SK-N-SH (cell line): Measurements from ENCODE around the gene C1QL3. TPM values are rescaled to one million over a fixed set of nuclear protein-coding genes. Genes with fewer than 3 reads are reported as not detected.

Experiments used
- CTCF ChIA-PET: fragments of 300-600, 350-600 bp; formaldehyde crosslinking; extraction: SDS; loops from one replicate; lab custom pipeline; 2021; lab: Yijun Ruan, JAX
- POLR2A ChIA-PET: fragments of 350-600 bp; sonication (Branson Sonifier 250); formaldehyde crosslinking; extraction: SDS; loops from one replicate; lab custom pipeline; 2020; ENCODE audit warnings: antibody characterized with exemption, inconsistent platforms; lab: Yijun Ruan, JAX
- DNase-seq: peaks from one replicate; pipeline ENCODE4 v3.0.0; 2012
- H2AFZ ChIP-seq: fragments of 200-600 bp; sonication (generic); 2 replicates; pipeline ENCODE4 v1.8.1; 2016; ENCODE audit warnings: antibody characterized with exemption, mild to moderate bottlenecking, low read depth
- H3F3A ChIP-seq: fragments of 200-600 bp; sonication (generic); replicated peaks from 2 replicates; pipeline ENCODE3; 2016; ENCODE audit warnings: antibody characterized with exemption, mild to moderate bottlenecking; ENCODE audit not compliant: insufficient read depth
- H3K27ac ChIP-seq, 2 experiments: fragments of 200-500 bp in 1 of 2; fragments of 200-600 bp in 1 of 2; sonication (Bioruptor generic) in 1 of 2; sonication (generic), shearing (Covaris generic) in 1 of 2; 2 replicates each; pipeline versions ENCODE4 v1.5.1 to v1.6.1; 2014 to 2016; ENCODE audit warnings: low read depth in 2 of 2, inconsistent platforms in 1 of 2, low read length in 1 of 2, mild to moderate bottlenecking in 1 of 2, mixed read lengths in 1 of 2
- H3K27me3 ChIP-seq: fragments of 200-600 bp; sonication (generic), shearing (Covaris generic); 2 replicates; pipeline ENCODE4 v1.6.1; 2016; ENCODE audit warnings: mixed run types; ENCODE audit not compliant: insufficient read depth
- H3K36me3 ChIP-seq, 2 experiments: fragments of 200-500 bp in 1 of 2; fragments of 200-600 bp in 1 of 2; sonication (Bioruptor generic) in 1 of 2; sonication (generic) in 1 of 2; replicated peaks in 1 of 2; 2 replicates each; pipeline versions ENCODE3 to v1.5.1; 2014 to 2016; ENCODE audit warnings: low read length in 1 of 2, mild to moderate bottlenecking in 1 of 2; ENCODE audit not compliant: insufficient read depth in 2 of 2, control insufficient read depth in 1 of 2
- H3K4me1 ChIP-seq, 2 experiments: fragments of 200-500 bp in 1 of 2; fragments of 200-600 bp in 1 of 2; sonication (Bioruptor generic) in 1 of 2; sonication (generic), shearing (Covaris generic) in 1 of 2; 2 replicates each; pipeline versions ENCODE4 v1.5.1 to v1.6.1; 2014 to 2016; ENCODE audit warnings: low read depth in 1 of 2, low read length in 1 of 2, mixed run types in 1 of 2; ENCODE audit not compliant: insufficient read depth in 2 of 2, control insufficient read depth in 1 of 2
- H3K4me2 ChIP-seq: fragments of 200-600 bp; sonication (generic), shearing (Covaris generic); 2 replicates; pipeline ENCODE4 v1.6.1; 2017; ENCODE audit warnings: mixed run types
- H3K4me3 ChIP-seq, 2 experiments: fragments of 200-500 bp in 1 of 2; fragments of 200-600 bp in 1 of 2; sonication (Bioruptor generic) in 1 of 2; sonication (generic), shearing (Covaris generic) in 1 of 2; 2 replicates each; pipeline versions ENCODE4 v1.5.1 to v1.8.1; 2014 to 2016; ENCODE audit warnings: low read depth in 2 of 2, inconsistent platforms in 1 of 2, low read length in 1 of 2, mild to moderate bottlenecking in 1 of 2, mixed read lengths in 1 of 2, moderate library complexity in 1 of 2
- H3K79me2 ChIP-seq: fragments of 200-600 bp; sonication (generic); 2 replicates; pipeline ENCODE4 v1.8.1; 2017; ENCODE audit warnings: mild to moderate bottlenecking; ENCODE audit not compliant: insufficient read depth
- H3K9ac ChIP-seq: fragments of 200-600 bp; sonication (generic); 2 replicates; pipeline ENCODE4 v1.6.1; 2017; ENCODE audit warnings: mixed run types
- H3K9me2 ChIP-seq: fragments of 200-600 bp; sonication (generic); 2 replicates; pipeline ENCODE4 v1.6.1; 2017; ENCODE audit warnings: mixed run types
- H3K9me3 ChIP-seq: fragments of 200-600 bp; sonication (generic); 2 replicates; pipeline ENCODE4 v1.6.1; 2017; ENCODE audit warnings: mixed run types, mild to moderate bottlenecking, moderate library complexity
- H4K20me1 ChIP-seq: fragments of 200-600 bp; sonication (generic); 2 replicates; pipeline ENCODE4 v1.6.1; 2017; ENCODE audit warnings: mild to moderate bottlenecking, mixed run types; ENCODE audit not compliant: insufficient read depth
- EP300 ChIP-seq, 2 experiments: IDR thresholded peaks; 2 replicates each; pipeline versions ENCODE4 v1.4.0 to v1.6.1; 2012; ENCODE audit warnings: borderline replicate concordance in 1 of 2, low read depth in 1 of 2, low read length in 1 of 2
- EZH2phosphoT487 ChIP-seq: fragments of 200-600 bp; sonication (generic); IDR thresholded peaks from 2 replicates; pipeline ENCODE4 v1.6.1; 2017; ENCODE audit warnings: low read depth, mixed run types, mild to moderate bottlenecking, antibody characterized with exemption, moderate library complexity, borderline replicate concordance
- FOSL2 ChIP-seq: IDR thresholded peaks from 2 replicates; pipeline ENCODE4 v1.4.0; 2012; ENCODE audit warnings: low read depth, mild to moderate bottlenecking, moderate library complexity, borderline replicate concordance
- FOXJ3 ChIP-seq: sonication (generic); formaldehyde crosslinking; IDR thresholded peaks from 2 replicates; pipeline ENCODE4 v1.5.1; 2020; ENCODE audit warnings: mild to moderate bottlenecking, missing genetic modification reagents
- FOXM1 ChIP-seq: IDR thresholded peaks from 2 replicates; pipeline ENCODE4 v1.4.0; 2012; ENCODE audit warnings: low read depth, mild to moderate bottlenecking
- GATA2 ChIP-seq: sonication (generic); formaldehyde crosslinking; IDR thresholded peaks from 2 replicates; pipeline ENCODE4 v1.5.0; 2020; ENCODE audit warnings: mild to moderate bottlenecking, missing genetic modification reagents
- JUND ChIP-seq: IDR thresholded peaks from 2 replicates; pipeline ENCODE4 v1.4.0; 2012
- NFIC ChIP-seq: IDR thresholded peaks from 2 replicates; pipeline ENCODE4 v1.4.0; 2012; ENCODE audit warnings: borderline replicate concordance
- NRF1 ChIP-seq: IDR thresholded peaks from 2 replicates; pipeline ENCODE4 v1.6.1; 2012; ENCODE audit warnings: low read depth, mild to moderate bottlenecking, low read length
- POLR2AphosphoS5 ChIP-seq: IDR thresholded peaks from 2 replicates; pipeline ENCODE4 v1.6.1; 2012; ENCODE audit warnings: low read depth, low read length
- RAD21 ChIP-seq: IDR thresholded peaks from 2 replicates; pipeline ENCODE4 v1.6.1; 2012; ENCODE audit warnings: mild to moderate bottlenecking, low read length
- RCOR1 ChIP-seq: fragments of 150-350 bp; IDR thresholded peaks from 2 replicates; pipeline ENCODE4 v1.6.1; 2017; ENCODE audit warnings: antibody characterized with exemption, low read length
- SMC3 ChIP-seq: IDR thresholded peaks from 2 replicates; pipeline ENCODE4 v1.6.1; 2012; ENCODE audit warnings: low read depth, low read length, improper control_type of control experiment
- TAF1 ChIP-seq: IDR thresholded peaks from 2 replicates; pipeline ENCODE4 v1.6.1; 2012; ENCODE audit warnings: low read depth, mild to moderate bottlenecking, low read length, moderate library complexity, borderline replicate concordance
- TEAD4 ChIP-seq: IDR thresholded peaks from 2 replicates; pipeline ENCODE4 v1.4.0; 2012; ENCODE audit warnings: mild to moderate bottlenecking, borderline replicate concordance; ENCODE audit not compliant: insufficient read depth
- YY1 ChIP-seq: IDR thresholded peaks from 2 replicates; pipeline ENCODE4 v1.4.0; 2012; ENCODE audit warnings: low read depth, mild to moderate bottlenecking
- WGBS: methylation state at CpG from one replicate; pipeline ENCODE4 v1.1.6; 2017; ENCODE audit warnings: low lambda C conversion rate; 5-methylcytosine and 5-hydroxymethylcytosine counted together
- polyA plus RNA-seq, 3 experiments: library from polyadenylated mRNA; depleted of rRNA; stranded (reverse); fragments of >200 nt; gene quantifications; 2 replicates each; pipeline ENCODE4 v1.2.3, GENCODE V29; 2012
- TF ChIP-seq, protein P1 (sequence below): fragments of 200-600 bp; sonication (generic); IDR thresholded peaks from 2 replicates; pipeline ENCODE4 v1.6.1; 2017; ENCODE audit warnings: antibody characterized with exemption, mild to moderate bottlenecking, moderate library complexity
- TF ChIP-seq, protein P2 (sequence below): fragments of 150-350 bp; IDR thresholded peaks from 2 replicates; pipeline ENCODE4 v1.6.1; 2017; ENCODE audit warnings: antibody characterized with exemption, low read length, low read depth, borderline replicate concordance
- TF ChIP-seq, protein P3 (sequence below): IDR thresholded peaks from 2 replicates; pipeline ENCODE4 v1.4.0; 2012; ENCODE audit warnings: low read depth

The C1QL3 gene
- polyA plus RNA-seq, 1 of the 3 experiments (the other 2 are of a cell fraction) = not detected

DNA sequence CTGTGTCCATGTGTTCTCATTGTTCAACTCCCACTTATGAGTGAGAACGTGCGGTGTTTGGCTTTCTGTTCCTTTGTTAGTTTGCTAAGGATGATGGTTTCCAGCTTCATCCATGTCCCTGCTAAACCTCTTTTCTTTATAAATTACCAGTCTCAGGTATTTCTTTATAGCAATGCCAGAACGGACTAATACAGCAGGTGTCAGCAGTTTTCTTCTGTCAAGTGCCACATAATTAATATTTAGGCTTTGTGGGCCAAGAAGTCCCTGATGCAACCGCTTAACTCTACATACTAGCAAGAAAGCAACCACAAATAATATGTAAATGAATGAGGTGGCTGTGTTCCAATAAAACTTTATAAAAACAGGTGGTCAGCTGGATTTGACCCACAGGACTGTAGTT, 26.3 kb upstream of the C1QL3 start:
- peaks cover 0 to 2% of the 10 kb centered on the region in 2 experiments; a peak in 1 of 4 replicates for H3K4me1 ChIP-seq
- H3K9me3 ChIP-seq = no peaks in the 10 kb centered on the region
- no peaks in the 10 kb centered on the region for H3K27me3 ChIP-seq
- H3K27ac ChIP-seq = no peak overlapping the region
- H3K9me2 ChIP-seq = no peaks in the 10 kb centered on the region
- H3K79me2 ChIP-seq = no peaks in the 10 kb centered on the region
- POLR2A ChIA-PET = no interaction called here
- H3K4me2 ChIP-seq = no peak overlapping the region
- no peak for DNase-seq
- H3K36me3 ChIP-seq = no peaks in the 10 kb centered on the region
- H2AFZ ChIP-seq = no peak overlapping the region
- no peaks in the 10 kb centered on the region for H4K20me1 ChIP-seq
- no peaks in the 10 kb centered on the region for H3F3A ChIP-seq
- H3K4me3 ChIP-seq = no peak overlapping the region
- H3K9ac ChIP-seq = no peak overlapping the region
- TF ChIP-seq NFIC (no peak), TEAD4 (no peak), EZH2phosphoT487 (no peak), POLR2AphosphoS5 (no peak), TAF1 (no peak), FOSL2 (no peak), RCOR1 (no peak)
- CTCF ChIA-PET = interaction anchor here (1.4 to 1.5 kb wide), 2 partner anchors 12 to 431 kb away, joined by 3 read pairs; no protein-coding TSS in a partner anchor
- WGBS = 60% methylated on average over 4 of the region's 4 CpGs

DNA sequence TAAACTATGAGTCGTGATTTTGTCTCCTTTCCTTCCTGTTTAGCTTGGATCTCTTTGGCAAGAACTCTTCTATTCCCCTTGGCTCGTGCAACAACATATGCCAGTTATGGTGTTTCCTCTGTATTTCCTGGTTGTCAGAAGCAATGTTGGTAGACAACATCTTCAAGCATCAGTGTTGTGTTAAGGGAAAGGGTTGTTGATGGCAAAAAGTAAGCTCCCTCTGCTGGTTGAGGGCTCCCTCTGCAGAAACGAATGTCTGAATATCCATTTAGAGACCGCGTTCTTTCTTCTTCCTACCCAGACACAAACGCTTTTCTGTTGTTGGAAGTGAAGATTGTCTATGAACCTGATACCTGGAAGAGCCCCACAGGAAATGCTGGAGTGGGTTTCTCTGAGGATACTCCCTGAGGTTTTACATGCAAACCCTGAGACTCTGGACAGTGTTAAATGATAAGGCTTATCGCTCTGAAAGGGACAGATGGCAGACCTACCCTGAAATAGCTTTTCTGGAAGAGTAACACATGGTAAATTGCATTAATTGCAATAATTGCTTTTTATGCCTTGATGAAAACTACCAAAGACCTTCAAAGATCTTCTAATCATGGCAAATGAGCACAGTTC, 23.5 kb upstream of the C1QL3 start:
- no peaks in the 10 kb centered on the region for H3K79me2 ChIP-seq
- peak overlapping the region in 1 of 2 experiments; percentile 45; a peak in 1 of 4 replicates for H3K27ac ChIP-seq
- ChIA-PET POLR2A (no interaction called here), CTCF (interaction anchor here (0.6 to 2.3 kb wide), 20 partner anchors 10 to 645 kb away, joined by 3 to 18 read pairs (median 3); partner anchors contain the start of gene C1QL3)
- H3K4me3 ChIP-seq = peak overlapping the region in 1 of 2 experiments; percentile 38; a peak in 1 of 4 replicates
- H3K4me2 ChIP-seq = no peak overlapping the region
- TF ChIP-seq YY1 = no peak
- TF ChIP-seq RAD21 = peak; percentile 58
- peak; percentile 57 for TF ChIP-seq SMC3
- peak in 1 of 2 experiments; percentile 62; a peak in 1 of 4 replicates for TF ChIP-seq EP300 (IDR thresholded peaks at IDR 0.05; ENCODE audit: borderline replicate concordance in 1 of 2, low read depth in 1 of 2, low read length in 1 of 2)
- TF ChIP-seq, protein P1, sequence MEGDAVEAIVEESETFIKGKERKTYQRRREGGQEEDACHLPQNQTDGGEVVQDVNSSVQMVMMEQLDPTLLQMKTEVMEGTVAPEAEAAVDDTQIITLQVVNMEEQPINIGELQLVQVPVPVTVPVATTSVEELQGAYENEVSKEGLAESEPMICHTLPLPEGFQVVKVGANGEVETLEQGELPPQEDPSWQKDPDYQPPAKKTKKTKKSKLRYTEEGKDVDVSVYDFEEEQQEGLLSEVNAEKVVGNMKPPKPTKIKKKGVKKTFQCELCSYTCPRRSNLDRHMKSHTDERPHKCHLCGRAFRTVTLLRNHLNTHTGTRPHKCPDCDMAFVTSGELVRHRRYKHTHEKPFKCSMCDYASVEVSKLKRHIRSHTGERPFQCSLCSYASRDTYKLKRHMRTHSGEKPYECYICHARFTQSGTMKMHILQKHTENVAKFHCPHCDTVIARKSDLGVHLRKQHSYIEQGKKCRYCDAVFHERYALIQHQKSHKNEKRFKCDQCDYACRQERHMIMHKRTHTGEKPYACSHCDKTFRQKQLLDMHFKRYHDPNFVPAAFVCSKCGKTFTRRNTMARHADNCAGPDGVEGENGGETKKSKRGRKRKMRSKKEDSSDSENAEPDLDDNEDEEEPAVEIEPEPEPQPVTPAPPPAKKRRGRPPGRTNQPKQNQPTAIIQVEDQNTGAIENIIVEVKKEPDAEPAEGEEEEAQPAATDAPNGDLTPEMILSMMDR = peak; percentile 57
- no peak for TF ChIP-seq RCOR1
- TF ChIP-seq JUND = no peak
- no peak for TF ChIP-seq NRF1
- 0 out of 2 replicates have a peak, but pooled peaks have one; percentile 10 for TF ChIP-seq FOXJ3 (CRISPR knock-in tag)
- TF ChIP-seq GATA2 (CRISPR knock-in tag) = peak; percentile 81; the same call in 1 of the 2 replicates
- TF ChIP-seq, protein P2, sequence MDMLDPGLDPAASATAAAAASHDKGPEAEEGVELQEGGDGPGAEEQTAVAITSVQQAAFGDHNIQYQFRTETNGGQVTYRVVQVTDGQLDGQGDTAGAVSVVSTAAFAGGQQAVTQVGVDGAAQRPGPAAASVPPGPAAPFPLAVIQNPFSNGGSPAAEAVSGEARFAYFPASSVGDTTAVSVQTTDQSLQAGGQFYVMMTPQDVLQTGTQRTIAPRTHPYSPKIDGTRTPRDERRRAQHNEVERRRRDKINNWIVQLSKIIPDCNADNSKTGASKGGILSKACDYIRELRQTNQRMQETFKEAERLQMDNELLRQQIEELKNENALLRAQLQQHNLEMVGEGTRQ = no peak
- TF ChIP-seq, protein P3, sequence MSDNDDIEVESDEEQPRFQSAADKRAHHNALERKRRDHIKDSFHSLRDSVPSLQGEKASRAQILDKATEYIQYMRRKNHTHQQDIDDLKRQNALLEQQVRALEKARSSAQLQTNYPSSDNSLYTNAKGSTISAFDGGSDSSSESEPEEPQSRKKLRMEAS = no peak
- TF ChIP-seq NFIC = no peak
- no peak for TF ChIP-seq FOSL2
- no peak for TF ChIP-seq FOXM1
- no peaks in the 10 kb centered on the region for H3F3A ChIP-seq
- peak; percentile 50 for DNase-seq
- H3K36me3 ChIP-seq = no peaks in the 10 kb centered on the region
- no peak overlapping the region for H3K9ac ChIP-seq
- WGBS = 26% methylated on average over 7 of the region's 7 CpGs
- H3K9me2 ChIP-seq = no peaks in the 10 kb centered on the region
- peaks cover 0 to 2% of the 10 kb centered on the region in 2 experiments; a peak in 1 of 4 replicates for H3K4me1 ChIP-seq
- H3K9me3 ChIP-seq = no peaks in the 10 kb centered on the region
- no peak overlapping the region for H2AFZ ChIP-seq
- H3K27me3 ChIP-seq = no peaks in the 10 kb centered on the region
- no peaks in the 10 kb centered on the region for H4K20me1 ChIP-seq
